ENCODE results near the gene FCHO2. TPM values are rescaled to one million over a fixed set of nuclear protein-coding genes. Genes with fewer than 3 reads are reported as not detected.

The FCHO2 gene
- total RNA-seq, 4 donors from 2014 or later, result 30.2 to 41.8 (median 36.6) TPM

DNA sequence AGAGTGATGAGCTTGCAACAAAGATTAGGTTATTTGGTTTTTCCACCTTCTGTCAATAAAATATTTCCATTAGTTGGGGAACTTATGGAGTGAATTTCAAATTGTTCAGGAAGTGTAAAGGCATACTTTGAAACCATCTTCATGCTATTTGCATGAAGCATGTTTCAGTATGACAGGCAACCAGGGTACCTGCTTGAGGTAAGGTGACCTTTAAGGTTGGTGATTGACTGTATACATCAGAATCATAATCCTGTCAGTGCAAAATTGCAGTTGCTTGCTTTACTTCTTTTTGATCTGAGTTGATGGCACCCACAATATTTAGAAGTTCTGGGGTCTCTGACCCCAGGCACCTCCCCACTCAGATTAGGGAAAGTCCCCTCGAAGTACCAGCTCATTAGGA is 138.6 kb downstream of the FCHO2 start:
- TF ChIP-seq POLR2A (IDR thresholded peaks at IDR 0.05), result no peak
- TF ChIP-seq, protein P1, sequence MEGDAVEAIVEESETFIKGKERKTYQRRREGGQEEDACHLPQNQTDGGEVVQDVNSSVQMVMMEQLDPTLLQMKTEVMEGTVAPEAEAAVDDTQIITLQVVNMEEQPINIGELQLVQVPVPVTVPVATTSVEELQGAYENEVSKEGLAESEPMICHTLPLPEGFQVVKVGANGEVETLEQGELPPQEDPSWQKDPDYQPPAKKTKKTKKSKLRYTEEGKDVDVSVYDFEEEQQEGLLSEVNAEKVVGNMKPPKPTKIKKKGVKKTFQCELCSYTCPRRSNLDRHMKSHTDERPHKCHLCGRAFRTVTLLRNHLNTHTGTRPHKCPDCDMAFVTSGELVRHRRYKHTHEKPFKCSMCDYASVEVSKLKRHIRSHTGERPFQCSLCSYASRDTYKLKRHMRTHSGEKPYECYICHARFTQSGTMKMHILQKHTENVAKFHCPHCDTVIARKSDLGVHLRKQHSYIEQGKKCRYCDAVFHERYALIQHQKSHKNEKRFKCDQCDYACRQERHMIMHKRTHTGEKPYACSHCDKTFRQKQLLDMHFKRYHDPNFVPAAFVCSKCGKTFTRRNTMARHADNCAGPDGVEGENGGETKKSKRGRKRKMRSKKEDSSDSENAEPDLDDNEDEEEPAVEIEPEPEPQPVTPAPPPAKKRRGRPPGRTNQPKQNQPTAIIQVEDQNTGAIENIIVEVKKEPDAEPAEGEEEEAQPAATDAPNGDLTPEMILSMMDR (IDR thresholded peaks at IDR 0.05), result no peak
- Histone ChIP-seq H3K27ac (no peak overlapping the region), H3K36me3 (peaks cover 0 to 22% (median 0%) of the 10 kb centered on the region in 3 donors), H3K4me1 (peaks cover 0 to 13% (median 0%) of the 10 kb centered on the region in 3 donors), H3K27me3 (no peaks in the 10 kb centered on the region), H3K9me3 (peaks cover 0 to 7% (median 0%) of the 10 kb centered on the region in 3 donors), H3K4me3 (no peak overlapping the region)
- intact Hi-C loops (cut with DNase I), result no loop called here
- WGBS, 2 donors, result 40 to 50% methylated on average over 1 of the region's 1 CpG
- no peak for DNase-seq

DNA sequence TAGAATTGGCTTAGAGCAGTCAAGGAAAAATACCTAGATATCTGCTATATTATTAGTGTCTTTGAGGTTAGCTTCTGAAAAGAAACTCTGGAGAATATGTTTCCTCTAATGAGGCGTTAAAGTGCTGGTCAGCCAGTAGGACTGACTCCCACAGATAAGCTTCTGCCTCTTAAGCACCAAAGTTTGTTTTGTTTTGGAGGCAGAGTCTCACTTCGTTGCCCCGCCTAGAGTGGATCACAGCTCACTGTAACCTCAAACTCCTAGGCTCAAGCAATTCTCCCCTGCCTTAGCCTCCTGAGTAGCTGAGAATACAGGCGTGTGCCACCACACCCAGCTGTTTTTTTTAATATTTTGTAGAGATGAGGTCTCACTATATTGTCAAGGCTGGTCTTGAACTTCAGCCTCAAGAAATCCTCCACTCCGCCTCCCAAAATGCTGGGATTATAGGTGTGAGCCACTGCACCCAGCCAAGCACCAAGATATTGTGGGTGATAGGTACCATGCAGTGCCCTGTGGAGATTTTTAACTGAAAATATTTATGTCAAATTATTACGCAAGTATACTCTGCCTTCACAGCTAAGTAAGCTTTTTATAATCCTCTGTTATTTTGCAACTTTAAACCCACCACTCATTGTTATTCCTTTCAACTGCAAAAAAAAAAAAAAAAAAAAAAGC is 139.9 kb downstream of the FCHO2 start:
- H3K27me3 ChIP-seq, result no peaks in the 10 kb centered on the region
- TF ChIP-seq, protein P1 (IDR thresholded peaks at IDR 0.05), result no peak
- TF ChIP-seq POLR2A (IDR thresholded peaks at IDR 0.05), result no peak
- peaks cover 0 to 13% (median 0%) of the 10 kb centered on the region in 3 donors for H3K4me1 ChIP-seq
- intact Hi-C loops (cut with DNase I), result no loop called here
- H3K9me3 ChIP-seq, result peaks cover 0 to 7% (median 0%) of the 10 kb centered on the region in 3 donors
- WGBS, 2 donors, result 89 to 92% methylated on average over 6 of the region's 6 CpGs
- H3K4me3 ChIP-seq, result no peak overlapping the region
- no peak overlapping the region for H3K27ac ChIP-seq
- H3K36me3 ChIP-seq, result peaks cover 0 to 19% (median 0%) of the 10 kb centered on the region in 3 donors
- no peak for DNase-seq

DNA sequence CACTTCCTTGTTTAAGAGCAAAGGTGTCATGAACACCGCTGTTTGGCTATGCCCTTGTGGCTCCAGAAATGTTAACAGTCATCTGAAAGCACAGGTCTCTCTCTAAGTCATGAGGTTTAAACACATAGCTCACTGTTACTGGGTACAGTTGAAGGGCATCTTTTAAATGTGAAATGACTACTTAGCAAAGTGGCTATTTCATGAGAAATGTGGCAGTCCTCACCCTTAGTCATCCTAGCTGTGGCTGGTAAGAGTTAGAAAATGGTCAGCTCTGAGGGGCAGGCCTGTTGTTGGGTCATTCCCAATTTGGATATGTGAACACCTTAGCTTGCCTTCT is 140.4 kb downstream of the FCHO2 start:
- peaks cover 0 to 7% (median 0%) of the 10 kb centered on the region in 3 donors for H3K9me3 ChIP-seq
- no peak overlapping the region for H3K27ac ChIP-seq
- intact Hi-C loops (cut with DNase I), result no loop called here
- DNase-seq, result no peak
- H3K4me1 ChIP-seq, result peaks cover 0 to 13% (median 0%) of the 10 kb centered on the region in 3 donors
- no peak overlapping the region for H3K4me3 ChIP-seq
- no peaks in the 10 kb centered on the region for H3K27me3 ChIP-seq
- no peak for TF ChIP-seq POLR2A (IDR thresholded peaks at IDR 0.05)
- TF ChIP-seq, protein P1 (IDR thresholded peaks at IDR 0.05), result no peak
- 80 to 83% methylated on average over 1 of the region's 1 CpG for WGBS, 2 donors
- peaks cover 0 to 14% (median 0%) of the 10 kb centered on the region in 3 donors for H3K36me3 ChIP-seq

DNA sequence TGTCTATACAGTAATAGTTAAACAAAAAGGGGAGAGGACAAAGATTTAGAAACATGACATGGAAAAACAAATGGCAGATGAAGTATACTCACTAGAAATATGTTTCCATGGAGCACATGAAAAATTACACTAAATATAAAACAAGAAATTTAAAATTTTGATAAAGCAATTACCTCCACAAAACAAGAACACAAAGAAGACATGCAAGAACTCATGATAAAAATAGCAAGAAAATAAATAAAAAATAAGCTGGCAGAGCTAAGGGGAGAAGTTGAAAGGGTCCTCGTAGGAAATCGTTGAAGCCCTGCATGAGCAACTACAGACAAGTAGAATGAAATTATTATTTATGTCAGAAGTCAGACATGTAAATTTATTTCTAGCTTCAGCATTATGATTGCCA is 141.9 kb downstream of the FCHO2 start:
- TF ChIP-seq, protein P1 (IDR thresholded peaks at IDR 0.05), result no peak
- TF ChIP-seq POLR2A (IDR thresholded peaks at IDR 0.05), result no peak
- Histone ChIP-seq H3K4me3 (no peak overlapping the region), H3K27ac (no peak overlapping the region), H3K36me3 (no peaks in the 10 kb centered on the region), H3K9me3 (peaks cover 0 to 7% (median 0%) of the 10 kb centered on the region in 3 donors), H3K27me3 (no peaks in the 10 kb centered on the region), H3K4me1 (peaks cover 0 to 13% (median 0%) of the 10 kb centered on the region in 3 donors)
- no peak for DNase-seq
- intact Hi-C loops (cut with DNase I), result no loop called here
- WGBS, 2 donors, result 70 to 92% methylated on average over 2 of the region's 2 CpGs

DNA sequence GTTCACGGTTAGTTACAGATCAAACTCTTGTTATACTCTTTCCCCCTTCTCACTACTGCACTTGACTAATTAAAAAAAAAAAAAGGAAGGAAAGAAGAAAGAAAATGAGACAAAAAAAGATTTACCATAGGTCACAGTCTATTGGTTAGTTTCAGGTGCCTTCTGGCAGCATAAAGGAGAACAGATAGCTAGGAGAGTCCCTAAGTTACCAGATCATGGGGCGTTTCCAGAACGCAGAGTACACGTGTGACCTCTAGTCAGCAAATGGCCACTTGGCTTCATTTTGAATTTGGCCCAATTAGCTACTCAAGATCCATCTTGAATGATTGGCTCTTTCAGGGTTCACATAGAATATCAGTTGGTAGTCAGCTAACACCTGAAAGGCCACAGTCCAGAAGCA is 144.3 kb downstream of the FCHO2 start:
- H3K27me3 ChIP-seq, result no peaks in the 10 kb centered on the region
- no peak for DNase-seq
- H3K4me3 ChIP-seq, result no peak overlapping the region
- intact Hi-C loops (cut with DNase I), result no loop called here
- TF ChIP-seq, protein P1 (IDR thresholded peaks at IDR 0.05), result no peak
- TF ChIP-seq POLR2A (IDR thresholded peaks at IDR 0.05), result no peak
- no peaks in the 10 kb centered on the region for H3K36me3 ChIP-seq
- peaks cover 0 to 7% (median 0%) of the 10 kb centered on the region in 3 donors for H3K9me3 ChIP-seq
- no peak overlapping the region for H3K27ac ChIP-seq
- no peaks in the 10 kb centered on the region for H3K4me1 ChIP-seq
- 87 to 92% methylated on average over 4 of the region's 4 CpGs for WGBS, 2 donors
